H1 (cell line): ENCODE results near the gene SLC4A1. TPM values are rescaled to one million over a fixed set of nuclear protein-coding genes. Genes with fewer than 3 reads are reported as not detected.

Source experiments
- CTCF ChIA-PET: fragments of 300-600 bp; sonication (Branson Sonifier 250); formaldehyde crosslinking; loops from one replicate; lab custom pipeline; 2021; ENCODE audit not compliant: partially characterized antibody; lab: Charles Lee
- POLR2A ChIA-PET: fragments of 300-600 bp; sonication (Branson Sonifier 250); formaldehyde crosslinking; loops from one replicate; lab custom pipeline; 2021; ENCODE audit warnings: inconsistent platforms; ENCODE audit not compliant: partially characterized antibody; lab: Charles Lee
- DNase-seq, 2 experiments: peaks; one replicate each; pipeline versions ENCODE4 v3.0.0 to v3.0.0-alpha.2; 2010 to 2022; ENCODE audit warnings: low spot score in 2 of 2, low read depth in 1 of 2, mixed read lengths in 1 of 2
- FAIRE-seq: peaks from 2 replicates; lab custom pipeline; 2011; peaks lifted over from hg19 to GRCh38; lab: Jason Lieb, UNC
- H2AFZ ChIP-seq: 2 replicates; pipeline ENCODE4 v1.8.1; 2012; ENCODE audit warnings: low read length, inconsistent platforms
- H2AK5ac ChIP-seq: 2 replicates; pipeline ENCODE4 v1.6.1; 2013; ENCODE audit warnings: low read depth, low read length
- H2BK120ac ChIP-seq: replicated peaks from 2 replicates; pipeline ENCODE3; 2013; ENCODE audit warnings: low read depth, low read length, inconsistent platforms
- H2BK12ac ChIP-seq: 2 replicates; pipeline ENCODE4 v1.6.1; 2013; ENCODE audit warnings: low read depth, low read length
- H2BK15ac ChIP-seq: 2 replicates; pipeline ENCODE4 v1.6.1; 2013; ENCODE audit warnings: low read length
- H2BK20ac ChIP-seq: 2 replicates; pipeline ENCODE4 v1.6.1; 2013; ENCODE audit warnings: low read length
- H2BK5ac ChIP-seq: 2 replicates; pipeline ENCODE4 v1.6.1; 2013; ENCODE audit warnings: low read depth, low read length
- H3K14ac ChIP-seq: 2 replicates; pipeline ENCODE4 v1.6.1; 2013; ENCODE audit warnings: inconsistent platforms; ENCODE audit not compliant: insufficient read length
- H3K18ac ChIP-seq: 2 replicates; pipeline ENCODE4 v1.6.1; 2013; ENCODE audit warnings: low read length; ENCODE audit errors: extremely low read depth
- H3K23ac ChIP-seq: 2 replicates; pipeline ENCODE4 v1.6.1; 2013; ENCODE audit warnings: inconsistent platforms; ENCODE audit not compliant: insufficient read length
- H3K23me2 ChIP-seq: 2 replicates; pipeline ENCODE4 v1.6.1; 2013; ENCODE audit warnings: low read depth, low read length
- H3K27ac ChIP-seq: 2 replicates; pipeline ENCODE4 v1.6.1; 2011; ENCODE audit warnings: low read depth, low read length, inconsistent platforms
- H3K27me3 ChIP-seq, 4 experiments: replicated peaks in 1 of 4; 1 replicate in 1 of 4; 2 replicates in 3 of 4; pipeline versions ENCODE4 v1.6.1 to v1.8.1; 2011 to 2013; ENCODE audit warnings: low read length in 3 of 4, mild to moderate bottlenecking in 3 of 4, inconsistent platforms in 2 of 4, mixed read lengths in 2 of 4, moderate library complexity in 1 of 4; ENCODE audit not compliant: control insufficient read depth in 3 of 4, insufficient read depth in 3 of 4; ENCODE audit errors: extremely low read depth in 1 of 4
- H3K36me3 ChIP-seq, 4 experiments: 2 replicates each; pipeline versions ENCODE4 v1.6.1 to v1.8.1; 2011 to 2013; ENCODE audit warnings: mild to moderate bottlenecking in 4 of 4, low read length in 3 of 4, moderate library complexity in 2 of 4, control low read depth in 1 of 4, inconsistent platforms in 1 of 4; ENCODE audit not compliant: insufficient read depth in 4 of 4, control insufficient read depth in 2 of 4
- H3K4ac ChIP-seq: replicated peaks from 2 replicates; pipeline ENCODE3; 2013; ENCODE audit warnings: low read length, low read depth, mixed read lengths, inconsistent platforms; ENCODE audit not compliant: insufficient read length
- H3K4me1 ChIP-seq, 4 experiments: replicated peaks in 1 of 4; 1 replicate in 1 of 4; 2 replicates in 3 of 4; pipeline versions ENCODE4 v1.6.1 to v1.8.1; 2011 to 2013; ENCODE audit warnings: low read length in 3 of 4, inconsistent platforms in 2 of 4, mixed read lengths in 1 of 4; ENCODE audit not compliant: insufficient read depth in 4 of 4, control insufficient read depth in 3 of 4
- H3K4me2 ChIP-seq, 2 experiments: 2 replicates each; pipeline versions ENCODE4 v1.6.1 to v1.8.1; 2011 to 2013; ENCODE audit warnings: low read depth in 2 of 2, low read length in 2 of 2, control low read depth in 1 of 2, inconsistent platforms in 1 of 2, mild to moderate bottlenecking in 1 of 2; ENCODE audit not compliant: insufficient read depth in 1 of 2
- H3K4me3 ChIP-seq, 4 experiments: fragments of 200-600, 300-600 bp in 1 of 4; sonication (generic), shearing (Covaris generic), sonication (Bioruptor Twin) in 1 of 4; 2 replicates each; pipeline versions ENCODE4 v1.5.1 to v1.8.1; 2011 to 2016; ENCODE audit warnings: low read length in 4 of 4, low read depth in 3 of 4, control low read depth in 2 of 4, inconsistent platforms in 2 of 4, mild to moderate bottlenecking in 2 of 4, mixed read lengths in 1 of 4, moderate library complexity in 1 of 4; ENCODE audit not compliant: insufficient read depth in 2 of 4; ENCODE audit errors: extremely low read depth in 1 of 4
- H3K56ac ChIP-seq: replicated peaks from 2 replicates; pipeline ENCODE3; 2013; ENCODE audit warnings: low read depth, mild to moderate bottlenecking, mixed read lengths, low read length, inconsistent platforms; ENCODE audit not compliant: insufficient read length
- H3K79me1 ChIP-seq: 2 replicates; pipeline ENCODE4 v1.6.1; 2013; ENCODE audit warnings: low read depth, low read length, control low read depth
- H3K79me2 ChIP-seq, 2 experiments: 2 replicates each; pipeline versions ENCODE4 v1.6.1 to v1.8.1; 2012 to 2013; ENCODE audit warnings: low read length in 2 of 2, mild to moderate bottlenecking in 2 of 2, inconsistent platforms in 1 of 2; ENCODE audit not compliant: insufficient read depth in 2 of 2, control insufficient read depth in 1 of 2
- H3K9ac ChIP-seq, 4 experiments: replicated peaks in 1 of 4; 1 replicate in 1 of 4; 2 replicates in 3 of 4; pipeline versions ENCODE4 v1.6.1 to v1.8.1; 2011 to 2013; ENCODE audit warnings: low read depth in 3 of 4, low read length in 3 of 4, control low read depth in 2 of 4, mild to moderate bottlenecking in 2 of 4, moderate library complexity in 2 of 4, inconsistent platforms in 1 of 4; ENCODE audit errors: extremely low read depth in 1 of 4
- H3K9me3 ChIP-seq, 2 experiments: 2 replicates each; pipeline versions ENCODE4 v1.6.1 to v1.8.1; 2012 to 2013; ENCODE audit warnings: mild to moderate bottlenecking in 2 of 2, moderate library complexity in 2 of 2, control low read depth in 1 of 2, inconsistent platforms in 1 of 2, low read depth in 1 of 2, low read length in 1 of 2, mixed read lengths in 1 of 2; ENCODE audit not compliant: insufficient read depth in 2 of 2
- H4K20me1 ChIP-seq, 2 experiments: replicated peaks in 1 of 2; 2 replicates each; pipeline versions ENCODE3 to v1.8.1; 2011 to 2013; ENCODE audit warnings: inconsistent platforms in 2 of 2, low read length in 2 of 2, mild to moderate bottlenecking in 1 of 2; ENCODE audit not compliant: insufficient read depth in 2 of 2, control insufficient read depth in 1 of 2
- H4K5ac ChIP-seq: 2 replicates; pipeline ENCODE4 v1.6.1; 2013; ENCODE audit warnings: low read length, low read depth, mixed read lengths, inconsistent platforms; ENCODE audit not compliant: insufficient read length
- H4K8ac ChIP-seq: 2 replicates; pipeline ENCODE4 v1.8.0; 2013; ENCODE audit warnings: mild to moderate bottlenecking, moderate library complexity, low read length, inconsistent platforms; ENCODE audit not compliant: insufficient read depth; ENCODE audit errors: extremely low read depth
- H4K91ac ChIP-seq: replicated peaks from 2 replicates; pipeline ENCODE3; 2013; ENCODE audit warnings: low read length, mixed read lengths, inconsistent platforms; ENCODE audit not compliant: insufficient read length
- BCL11A ChIP-seq, 2 experiments: IDR thresholded peaks; one replicate each; pipeline ENCODE4 v1.6.1; 2011; ENCODE audit warnings: low read depth in 2 of 2, low read length in 2 of 2, mild to moderate bottlenecking in 2 of 2
- CREB1 ChIP-seq: IDR thresholded peaks from 2 replicates; pipeline ENCODE4 v1.6.1; 2012; ENCODE audit warnings: inconsistent platforms
- RAD21 ChIP-seq, 2 experiments: IDR thresholded peaks in 1 of 2; conservative IDR thresholded peaks in 1 of 2; 2 replicates each; pipeline ENCODE4 v1.6.1; 2011; ENCODE audit warnings: low read depth in 2 of 2, low read length in 2 of 2, improper control_type of control experiment in 1 of 2, inconsistent platforms in 1 of 2, mild to moderate bottlenecking in 1 of 2, moderate library complexity in 1 of 2
- TBP ChIP-seq: IDR thresholded peaks from 2 replicates; pipeline ENCODE4 v1.6.1; 2011; ENCODE audit warnings: low read depth, low read length, improper control_type of control experiment
- TEAD4 ChIP-seq: IDR thresholded peaks from 2 replicates; pipeline ENCODE4 v1.6.1; 2012; ENCODE audit warnings: low read depth, low read length, inconsistent platforms, mixed read lengths
- WGBS, 2 experiments: shearing (Covaris generic) in 1 of 2; methylation state at CpG; one replicate each; pipeline versions ENCODE4 v1.1.6 to v1.1.7; 2013 to 2015; ENCODE audit warnings: low lambda C conversion rate in 2 of 2, mixed read lengths in 2 of 2, inconsistent platforms in 1 of 2, low coverage in 1 of 2, missing lambda C conversion rate in 1 of 2; ENCODE audit not compliant: insufficient replicate concordance in 2 of 2, insufficient coverage in 1 of 2, insufficient read length in 1 of 2; ENCODE audit errors: extremely low coverage in 1 of 2, missing lambda C conversion rate in 1 of 2; 5-methylcytosine and 5-hydroxymethylcytosine counted together
- polyA plus RNA-seq, 7 experiments: library from polyadenylated mRNA; depleted of rRNA in 3 of 7; stranded (reverse) in 5 of 7; unstranded in 2 of 7; fragments of >200 nt in 5 of 7; fragments of 200-250 nt in 2 of 7; gene quantifications; 1 replicate in 5 of 7; 2 replicates in 1 of 7; 4 replicates in 1 of 7; pipeline versions ENCODE4 v1.2.1 to v1.2.3, GENCODE V29; 2011 to 2013; ENCODE audit warnings: missing spikeins in 2 of 7, mixed read lengths in 2 of 7
- total RNA-seq: library from RNA; stranded (reverse); fragmentation: NEBNext Ultra II Directional; extraction: Animal tissue kit (Norgen Biotek cat#: 25700); gene quantifications from 2 replicates; pipeline ENCODE4 v1.2.1, GENCODE V29; 2021

SLC4A1 gene
- total and polyA plus RNA-seq, 2 of the 8 experiments (the other 6 are each of a cell fraction or from before 2014, with no cell fraction given) = 0.08 TPM; not detected in 1

DNA sequence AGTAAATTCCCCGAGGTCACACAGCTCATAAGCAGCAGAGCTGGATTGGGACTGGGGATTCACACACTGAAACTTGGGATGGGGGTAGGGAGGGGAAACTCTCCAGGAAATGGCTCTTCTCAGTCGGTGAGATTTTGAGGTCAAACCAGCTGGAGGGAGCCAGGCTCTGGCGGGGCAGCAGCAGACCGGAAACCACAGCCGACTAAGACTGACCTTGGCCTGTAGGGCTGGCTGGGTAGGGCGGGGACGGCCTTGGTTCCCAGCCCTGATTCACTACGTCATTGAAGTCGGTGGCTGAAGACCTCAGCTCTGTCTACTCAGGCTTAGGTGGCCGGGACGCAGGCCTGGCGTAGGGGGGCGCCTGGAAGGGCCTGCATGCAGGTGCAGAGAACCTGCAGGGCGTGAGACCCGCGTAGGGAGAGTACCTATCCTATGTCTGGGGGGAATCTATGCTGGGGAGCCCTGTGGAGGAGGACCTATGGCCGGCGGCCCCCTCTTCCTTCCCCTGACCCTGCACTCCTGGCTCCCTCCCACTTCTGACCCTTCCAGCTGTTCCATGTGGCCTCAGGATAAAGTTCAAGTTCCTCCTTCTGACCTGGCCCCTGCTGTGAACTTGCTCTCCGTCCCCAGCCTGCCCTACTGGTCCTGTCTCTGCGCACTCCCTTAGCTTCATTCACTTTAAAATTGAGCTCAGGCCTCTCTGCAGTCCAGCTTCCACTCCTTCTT is 11.9 kb upstream of the SLC4A1 start:
- Histone ChIP-seq H2BK120ac (no peak overlapping the region), H3K56ac (no peak overlapping the region), H3K79me1 (no peaks in the 10 kb centered on the region), H3K18ac (peak overlapping the region; percentile 42; the same call in 1 of the 2 replicates), H3K27ac (no peak overlapping the region), H4K91ac (no peak overlapping the region), H4K8ac (peak overlapping the region; percentile 73; the same call in 1 of the 2 replicates), H2AFZ (peak overlapping the region; percentile 74), H4K20me1 (no peaks in the 10 kb centered on the region), H2BK20ac (peak overlapping the region; percentile 15), H3K9me3 (no peaks in the 10 kb centered on the region), H2BK5ac (peak overlapping the region; percentile 69; the same call in 1 of the 2 replicates), H2BK12ac (peak overlapping the region; percentile 96; the same call in 1 of the 2 replicates), H3K9ac (peak overlapping the region in 1 of 4 experiments; percentile 19; a peak in 1 of 7 replicates), H3K14ac (no peak overlapping the region), H2AK5ac (peak overlapping the region; percentile 75; the same call in 1 of the 2 replicates), H3K4me1 (peaks cover 0 to 12% (median 7%) of the 10 kb centered on the region in 4 experiments; a peak in 6 of 7 replicates), H3K23ac (no peak overlapping the region), H3K23me2 (no peaks in the 10 kb centered on the region), H2BK15ac (peak overlapping the region; percentile 48; the same call in 1 of the 2 replicates), H3K4me2 (peak overlapping the region; percentile 35 to 39), H3K79me2 (no peaks in the 10 kb centered on the region), H3K4me3 (no peak overlapping the region), H3K27me3 (0 out of 7 replicates have a peak, but pooled peaks cover 0 to 2% (median 0%) of the 10 kb centered on the region in 4 experiments), H3K4ac (no peak overlapping the region), H4K5ac (no peak overlapping the region), H3K36me3 (no peaks in the 10 kb centered on the region)
- 40% methylated on average over 18 of the region's 20 CpGs; no CpG with 5 or more reads in 1 of the 2 experiments for WGBS, 2 experiments
- no peak for FAIRE-seq
- DNase-seq = peak; percentile 19 to 74
- ChIA-PET CTCF (interaction anchor here (1.0 to 2.9 kb wide), 10 partner anchors 8 to 105 kb away, joined by 3 to 7 read pairs (median 5); no protein-coding TSS in a partner anchor), POLR2A (interaction anchor here (0.6 to 1.7 kb wide), 9 partner anchors 10 to 93 kb away, joined by 3 to 6 read pairs (median 3); partner anchors contain the start of genes SLC4A1 and UBTF)
- peak; percentile 30; the same call in 1 of the 2 replicates for TF ChIP-seq CREB1
- TF ChIP-seq RAD21 (IDR thresholded peaks at IDR 0.05 in 1 of 2, conservative IDR thresholded peaks at IDR 0.05 in 1 of 2; ENCODE audit: low read depth in 2 of 2, low read length in 2 of 2) = 0 out of 4 replicates have a peak, but pooled peaks of 1 of the 2 experiments have one; percentile 2
- TF ChIP-seq TEAD4 = no peak
- TF ChIP-seq TBP = peak; percentile 60; the same call in 1 of the 2 replicates
- TF ChIP-seq BCL11A (IDR thresholded peaks at IDR 0.05; ENCODE audit: low read depth in 2 of 2, low read length in 2 of 2) = no peak
